GM21737 (cell line): ENCODE measurements around the gene CSRP2.

Experiments
- ATAC-seq: cut with Tn5 transposase; IDR thresholded peaks from one replicate; pipeline ENCODE4 v1.9.1; 2021; ENCODE audit warnings: mild to moderate bottlenecking, moderate library complexity; ENCODE audit not compliant: unreplicated experiment

CSRP2 gene

DNA sequence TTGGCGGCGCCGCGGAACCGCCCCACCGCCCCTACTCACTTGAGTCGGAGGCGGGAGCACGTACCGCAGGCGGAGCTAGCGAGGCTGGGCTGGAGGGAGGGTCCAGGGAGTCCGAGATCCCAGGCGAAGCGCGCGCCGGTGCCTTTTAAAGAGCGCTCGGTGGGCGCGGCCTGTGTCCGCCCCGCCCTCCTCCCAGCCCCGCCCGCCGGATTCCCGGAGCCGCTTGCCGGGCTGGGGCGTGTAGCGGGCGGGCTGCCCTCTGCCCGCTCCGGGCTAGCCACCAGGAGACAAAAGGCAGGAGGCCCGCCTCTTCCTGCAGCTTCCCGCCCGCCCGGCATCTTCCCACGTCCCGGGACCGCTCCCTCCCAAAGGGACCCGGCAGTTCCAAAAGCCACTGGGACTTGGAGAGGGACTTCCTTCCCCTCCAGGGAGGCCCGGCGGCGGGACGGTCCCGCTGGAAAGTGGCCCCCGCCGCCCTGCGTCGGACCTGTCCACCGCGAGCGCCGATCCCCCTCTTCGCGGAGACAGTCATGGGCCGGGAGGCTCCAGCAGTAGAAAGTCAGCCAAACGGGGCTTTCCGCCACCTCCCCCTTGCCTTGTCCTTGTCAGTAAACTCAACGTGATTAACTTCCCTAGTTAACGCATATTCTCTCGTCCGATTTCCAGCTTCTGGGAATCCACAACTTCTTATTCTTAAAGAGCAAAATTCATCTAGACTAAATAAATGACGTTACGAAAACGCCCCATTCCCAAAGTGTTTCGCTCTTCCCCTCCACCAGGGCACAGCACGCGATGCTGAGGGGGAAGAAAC is at the start of gene CSRP2:
CSRP2 (minus strand) TSS at position 121 of the 811 bp plus-strand sequence. CDS start 12,759 bp downstream, outside the sequence.
- peak; percentile 91 for ATAC-seq

DNA sequence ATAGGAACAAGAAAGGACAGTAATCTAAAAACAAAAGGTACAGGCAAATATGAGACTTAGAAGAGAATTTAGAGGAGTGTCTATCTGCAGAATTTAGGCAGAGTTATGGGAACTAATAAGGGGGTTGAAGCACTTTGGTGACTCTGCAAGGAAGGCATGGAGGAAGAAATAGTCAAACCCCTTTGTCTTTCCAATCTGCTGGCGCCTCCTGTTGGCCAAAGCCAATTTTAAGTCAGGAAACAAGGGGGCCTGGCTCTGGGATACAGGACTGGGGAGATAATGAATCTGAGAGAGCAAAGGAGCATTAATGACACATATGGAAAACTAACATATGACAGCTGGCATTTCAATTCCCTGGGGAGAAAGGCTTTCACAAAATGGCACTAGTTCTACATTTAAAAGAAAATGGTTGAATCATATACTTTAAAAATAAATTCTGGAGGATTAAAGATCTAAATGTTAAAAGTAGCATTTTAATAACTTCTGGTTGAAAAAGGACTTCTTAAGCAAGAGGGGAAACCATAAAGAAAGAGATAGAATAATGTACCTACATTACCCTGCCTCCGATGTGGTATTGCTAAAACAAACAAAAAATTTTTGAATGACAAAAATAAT is 48.5 kb upstream of the CSRP2 start:
- no peak for ATAC-seq

DNA sequence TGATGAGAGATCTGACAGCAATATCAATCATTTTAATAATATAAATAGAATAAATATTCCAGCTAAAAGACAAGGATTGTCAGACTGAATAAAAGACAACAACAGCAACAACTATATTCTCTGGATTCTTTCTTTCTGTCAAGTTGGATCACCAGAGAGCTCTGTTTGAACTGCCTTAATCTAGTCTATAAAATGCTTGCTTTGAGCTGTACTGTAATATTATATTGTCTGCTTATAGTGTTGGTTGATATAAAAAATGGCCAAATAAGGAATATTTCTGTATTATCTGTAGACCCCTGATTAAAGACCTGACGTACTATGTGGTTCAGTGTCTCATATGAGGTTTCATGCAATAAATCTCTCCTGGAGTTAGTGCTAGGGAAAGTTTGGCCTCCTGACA is 46.3 kb upstream of the CSRP2 start:
- no peak for ATAC-seq

DNA sequence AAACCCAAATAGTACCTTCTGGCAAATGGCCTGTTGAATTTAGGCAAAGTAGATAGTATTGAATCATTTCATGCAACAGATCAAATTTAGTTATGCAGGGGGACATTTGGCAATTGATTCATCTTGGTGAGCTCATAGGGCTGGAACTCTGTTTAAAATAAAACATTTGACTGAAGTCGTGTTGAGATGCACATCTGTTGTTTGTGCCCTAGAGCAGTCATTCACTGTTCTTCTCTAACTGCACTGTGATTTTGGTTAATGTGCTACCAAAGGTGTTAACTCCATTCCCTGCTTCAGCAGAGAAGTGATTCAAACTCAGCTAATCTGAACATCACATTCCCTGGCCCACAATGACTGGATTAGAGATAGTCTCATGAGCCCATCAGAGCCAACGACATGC is 44.0 kb upstream of the CSRP2 start:
- no peak for ATAC-seq

DNA sequence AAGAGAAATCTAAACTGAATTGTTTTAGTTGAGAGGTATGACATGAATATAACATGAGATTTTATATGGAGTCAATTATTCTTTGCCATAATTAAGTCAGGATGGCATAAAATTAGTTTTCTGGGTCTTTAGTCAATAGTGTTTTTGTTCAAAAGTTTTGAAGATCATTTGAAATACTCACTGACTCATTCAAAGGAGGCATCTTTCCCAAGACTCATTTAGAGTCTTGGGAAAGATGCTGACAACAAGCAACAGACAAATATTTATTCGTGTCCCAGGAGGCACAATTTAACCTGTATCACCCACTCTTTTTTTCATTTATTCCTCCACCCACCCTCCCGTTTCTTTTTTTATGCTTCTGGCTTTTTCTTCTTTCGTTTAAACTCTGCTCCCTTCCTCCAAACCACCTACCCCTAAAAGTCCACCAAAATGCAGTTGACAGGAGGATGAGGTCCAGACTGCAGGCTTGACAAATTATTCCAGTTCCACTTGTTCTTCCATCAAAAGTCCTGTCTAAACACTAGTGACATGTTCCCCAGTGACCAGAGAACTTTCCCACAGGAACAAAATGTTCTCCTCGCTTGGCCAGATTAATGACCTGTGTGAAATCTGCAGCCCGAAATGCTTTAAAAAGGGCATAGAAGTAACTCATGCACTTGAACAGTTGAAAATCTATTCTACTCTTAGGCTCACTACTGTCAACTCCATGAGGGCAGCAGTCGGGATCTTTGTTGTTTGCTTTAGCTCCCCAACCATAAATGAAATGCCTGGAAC is 43.3 kb upstream of the CSRP2 start:
- no peak for ATAC-seq

DNA sequence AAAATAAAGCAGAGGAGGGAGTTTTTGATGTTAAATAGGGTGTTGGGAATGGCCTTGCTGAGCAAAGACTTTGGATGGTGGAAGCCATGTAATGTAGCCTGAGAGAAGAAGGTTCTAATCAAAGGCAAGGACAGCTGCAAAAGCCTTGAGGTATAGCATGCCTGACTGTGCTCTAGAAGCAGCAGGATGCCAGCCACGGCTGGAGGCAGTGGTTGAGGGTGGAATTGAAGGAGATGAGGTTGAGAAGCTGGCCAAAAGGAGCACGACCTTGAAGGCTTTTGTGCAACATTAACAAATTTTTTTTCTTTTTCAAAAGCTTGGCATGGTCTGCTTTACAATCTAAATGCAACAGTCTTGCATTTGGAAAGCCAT is 42.3 kb upstream of the CSRP2 start:
- no peak for ATAC-seq

DNA sequence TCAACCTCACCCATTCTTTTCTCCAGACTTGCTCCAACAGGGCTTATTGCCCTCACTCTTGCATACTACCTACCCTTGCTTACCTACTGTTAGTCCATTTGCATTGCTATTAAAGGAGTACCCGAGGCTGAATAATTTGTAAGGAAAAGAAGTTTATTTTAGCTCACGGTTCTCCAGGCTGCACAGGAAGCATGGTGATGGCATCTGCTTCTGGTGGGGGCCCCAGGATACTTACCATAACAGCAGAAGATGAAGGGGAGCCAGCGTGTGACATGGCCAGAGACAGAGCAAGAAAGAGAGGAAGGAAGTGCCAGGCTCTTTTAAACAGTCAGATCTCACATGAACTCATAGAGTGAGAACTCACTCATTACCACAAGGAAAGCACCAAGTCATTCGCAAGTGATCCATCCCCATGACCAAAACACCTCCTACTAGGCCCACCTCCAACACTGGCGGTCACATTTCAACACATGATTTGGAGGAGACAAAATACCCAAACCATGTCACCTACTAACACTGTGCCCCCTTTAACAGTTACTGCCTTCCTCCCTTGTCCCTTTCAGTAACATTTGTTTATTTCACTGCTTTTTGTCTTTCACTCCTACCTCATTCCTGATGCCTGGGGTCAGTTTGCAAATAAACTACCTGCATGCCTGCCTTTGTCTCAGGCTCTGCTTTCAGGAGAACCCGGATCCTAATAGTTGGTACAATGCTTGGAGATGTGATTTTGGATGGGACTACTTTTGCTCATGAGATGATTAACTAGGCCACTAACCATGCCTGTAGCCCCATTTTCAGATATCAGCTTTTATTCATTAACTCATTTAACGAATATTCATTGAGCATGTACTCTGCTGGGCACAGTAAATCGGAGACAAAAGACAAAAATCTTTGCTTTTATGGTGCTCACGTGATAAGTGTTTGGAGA is 41.6 kb upstream of the CSRP2 start:
- peak; percentile 68 for ATAC-seq

DNA sequence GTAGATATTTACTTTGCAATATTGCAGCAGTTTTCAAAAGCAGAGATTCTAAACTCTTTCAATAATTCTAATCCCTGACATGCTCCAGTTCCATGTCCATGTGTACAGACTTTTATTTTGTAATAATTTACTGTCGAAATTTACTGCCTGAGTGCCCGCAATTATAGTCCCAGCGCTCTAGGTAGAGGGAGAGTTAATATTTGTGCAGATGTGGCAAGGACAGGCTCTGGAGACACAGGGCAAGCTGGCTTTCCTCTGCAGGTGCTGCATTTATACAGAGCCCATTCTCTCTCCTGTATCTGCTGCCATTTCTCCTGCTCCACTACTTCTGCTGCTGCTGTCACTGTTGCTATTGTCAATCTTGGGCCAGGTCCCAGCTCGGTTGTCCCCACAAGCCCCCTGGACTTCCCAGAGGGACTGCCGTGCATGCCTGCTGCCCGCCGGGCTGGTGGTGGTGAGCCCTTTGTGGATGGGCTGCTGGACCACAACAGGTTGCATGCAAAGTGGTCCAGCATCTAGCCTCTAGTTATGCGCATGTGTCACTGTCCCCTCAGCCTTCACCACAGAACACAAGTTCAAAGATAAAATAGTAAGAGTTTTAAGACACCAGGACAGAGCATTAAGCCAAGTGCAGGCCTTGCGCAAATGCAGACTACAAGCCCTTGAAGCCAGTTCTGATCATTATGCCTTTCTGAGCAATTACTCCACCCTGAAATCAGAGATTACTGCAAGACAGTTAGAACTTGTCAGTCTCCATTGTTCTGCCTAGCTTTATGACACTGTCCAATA is 40.8 kb upstream of the CSRP2 start:
- ATAC-seq: peak; percentile 12

DNA sequence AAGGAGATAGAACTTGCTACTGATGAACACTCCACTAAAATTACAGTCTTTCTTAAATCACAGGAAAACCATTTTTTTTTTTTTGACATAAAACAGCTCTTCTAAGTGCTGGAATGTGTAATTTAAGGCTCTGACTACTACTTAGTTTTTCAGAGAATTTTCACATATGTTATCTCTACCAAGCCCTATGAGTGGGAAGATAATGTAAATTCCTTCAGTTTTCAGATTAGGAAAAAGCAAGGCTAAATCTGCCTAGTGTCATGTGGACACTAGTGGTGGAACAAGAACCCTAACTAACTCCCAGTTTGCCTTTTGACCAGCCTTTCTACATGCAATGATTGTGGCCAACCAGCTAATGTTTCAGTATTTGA is 37.3 kb upstream of the CSRP2 start:
- no peak for ATAC-seq

DNA sequence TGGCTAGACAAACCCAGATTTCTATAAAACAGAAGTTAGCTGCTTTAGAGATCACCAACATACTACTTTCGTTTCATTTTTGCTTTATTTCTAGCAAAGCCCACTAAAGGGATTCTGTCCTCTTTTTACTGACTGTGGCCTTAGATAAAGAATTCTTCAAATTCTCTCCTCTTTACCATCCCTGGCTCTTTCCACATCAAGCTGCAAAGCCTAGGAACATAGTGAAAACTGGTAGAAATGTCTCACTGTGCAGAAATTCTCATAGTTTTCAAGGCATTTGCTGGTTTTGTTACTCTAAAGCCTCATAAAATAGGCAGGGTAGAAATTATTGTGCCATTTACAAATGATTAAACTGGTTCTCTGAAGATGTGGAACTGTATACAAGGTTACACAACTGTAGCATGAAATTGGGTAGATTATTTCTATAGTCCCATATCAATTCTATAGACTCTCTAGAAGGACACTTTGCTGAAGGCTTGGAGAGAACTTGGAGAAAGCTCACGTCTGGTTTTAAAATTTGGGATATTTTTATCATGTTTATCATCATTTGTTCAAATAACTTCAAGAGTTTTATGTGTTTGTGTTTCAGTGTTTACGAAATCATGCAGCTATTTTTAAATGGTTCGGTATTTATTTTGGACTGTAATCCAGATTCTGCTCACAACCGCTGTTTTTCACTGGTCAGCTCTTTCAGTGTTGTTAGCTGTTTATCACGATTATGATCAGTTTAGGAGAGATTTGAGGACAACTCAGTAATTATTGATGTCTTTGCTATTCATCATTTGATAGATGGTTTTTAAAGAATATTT is 36.7 kb upstream of the CSRP2 start:
- no peak for ATAC-seq

DNA sequence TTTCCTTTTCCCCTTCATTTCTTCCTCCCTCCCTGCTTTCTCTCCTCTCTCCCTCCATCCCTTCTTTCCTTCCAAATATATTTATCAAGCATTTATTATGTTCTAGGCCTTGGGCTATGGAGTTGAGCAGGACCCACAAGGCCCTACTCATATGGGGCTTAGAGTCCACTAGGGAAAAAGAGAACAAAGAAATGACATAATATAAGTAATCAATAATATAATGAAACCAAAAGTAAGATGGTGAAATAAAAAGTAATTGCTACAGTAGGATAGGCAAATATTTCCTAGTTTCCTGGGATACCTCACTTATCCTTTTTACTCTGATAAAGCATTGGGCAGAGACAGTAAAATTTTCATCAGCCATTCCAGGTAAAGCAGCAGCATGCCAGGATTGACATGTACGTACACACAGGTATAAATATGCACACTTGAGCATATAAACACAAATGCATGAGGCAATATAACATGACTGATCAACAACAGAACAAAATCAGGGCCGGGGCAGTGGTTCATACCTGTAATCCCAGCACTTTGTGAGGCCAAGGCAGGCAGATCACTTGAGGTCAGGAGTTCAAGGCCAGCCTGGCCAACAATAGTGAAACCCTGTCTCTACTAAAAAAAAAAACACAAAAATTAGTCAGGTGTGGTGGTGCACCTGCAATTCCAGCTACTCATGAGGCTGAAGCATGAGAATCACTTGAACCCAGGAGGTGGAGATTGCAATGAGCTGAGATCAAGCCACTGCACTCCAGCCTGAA is 35.5 kb upstream of the CSRP2 start:
- ATAC-seq: no peak

DNA sequence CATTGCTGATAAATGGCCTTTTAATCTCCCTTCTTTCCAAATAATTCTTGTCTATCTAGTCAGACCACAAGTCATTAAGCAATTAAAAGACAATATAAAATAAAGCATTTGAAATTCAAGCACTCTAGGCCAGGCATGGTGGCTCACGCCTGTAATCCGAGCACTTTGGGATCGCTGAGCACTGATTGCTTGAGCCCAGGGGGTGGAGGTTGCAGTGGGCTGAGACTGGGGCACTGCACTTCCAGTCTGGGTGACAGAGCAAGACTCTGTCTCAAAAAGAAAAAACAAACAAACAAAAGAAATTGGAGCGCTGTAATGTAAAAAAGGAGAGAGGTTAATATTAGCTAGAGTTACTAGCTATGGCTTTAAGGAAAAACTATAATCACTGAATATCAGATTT is 30.5 kb upstream of the CSRP2 start:
- no peak for ATAC-seq

DNA sequence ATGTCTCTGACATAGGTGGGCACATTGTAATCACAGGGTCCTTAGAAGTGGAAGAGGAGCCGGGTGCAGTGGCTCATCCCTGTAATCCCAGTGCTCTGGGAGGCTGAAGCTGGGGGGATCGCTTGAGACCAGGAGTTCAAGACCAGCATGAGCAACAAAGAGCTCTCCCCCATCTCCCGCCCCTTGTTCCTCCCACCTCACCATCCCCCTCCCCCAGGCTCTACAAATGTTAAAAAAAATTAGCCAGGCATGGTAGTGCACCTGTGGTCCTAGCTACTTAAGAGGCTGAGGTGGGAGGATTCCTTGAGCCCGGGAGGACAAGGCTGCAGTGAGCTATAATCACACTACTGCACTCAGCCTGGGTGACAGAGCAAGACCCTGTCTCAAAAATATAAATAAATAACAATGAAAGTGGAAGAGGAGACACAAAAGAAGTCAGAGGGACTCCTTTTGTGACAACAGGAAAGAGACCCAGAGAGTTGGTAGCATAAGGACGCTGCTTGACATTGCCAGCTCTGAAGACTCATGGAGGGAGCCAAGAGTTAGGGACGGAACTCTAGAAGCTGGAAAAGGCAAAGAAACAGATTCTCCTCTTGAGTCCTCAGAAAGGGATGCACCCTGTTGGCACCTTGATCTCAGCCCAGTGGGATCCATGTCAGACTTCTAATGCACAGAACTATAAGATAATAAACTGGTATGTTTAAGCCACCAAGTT is 29.6 kb upstream of the CSRP2 start:
- ATAC-seq: no peak

DNA sequence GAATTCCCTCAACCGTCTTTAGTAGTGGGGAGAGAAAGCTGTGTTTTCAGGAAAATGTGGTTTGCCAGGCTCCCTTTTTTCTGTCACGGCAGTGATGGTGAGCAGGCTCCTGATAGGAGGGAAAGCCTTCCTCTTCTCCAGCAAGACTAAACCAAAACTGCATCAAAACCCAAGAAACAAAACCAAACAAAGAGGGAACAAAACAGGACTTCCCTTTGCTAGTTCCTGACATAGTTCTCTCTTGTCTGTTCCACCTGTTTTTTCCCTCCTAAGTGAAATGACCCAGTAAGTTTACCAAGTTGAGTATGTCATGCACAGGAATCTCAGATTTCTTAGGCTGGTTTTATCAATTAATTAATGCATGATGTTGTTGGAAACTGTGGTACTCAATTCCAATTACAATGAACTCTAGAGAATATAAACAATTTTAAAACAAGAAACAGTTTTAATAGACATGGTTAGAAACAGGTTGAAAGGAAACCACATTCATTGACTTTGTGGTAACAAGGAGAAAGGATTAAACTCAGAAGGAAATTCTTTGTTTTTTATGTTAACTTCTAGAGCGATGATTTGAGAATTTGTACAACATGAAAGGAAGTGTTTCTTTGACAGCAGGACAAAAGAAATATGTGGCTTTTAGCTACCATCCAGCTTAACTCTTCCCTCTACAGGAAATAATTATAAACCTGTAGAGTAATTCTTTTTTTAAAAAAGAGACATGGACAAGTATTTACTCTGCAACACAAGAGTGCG is 23.0 kb upstream of the CSRP2 start:
- no peak for ATAC-seq

DNA sequence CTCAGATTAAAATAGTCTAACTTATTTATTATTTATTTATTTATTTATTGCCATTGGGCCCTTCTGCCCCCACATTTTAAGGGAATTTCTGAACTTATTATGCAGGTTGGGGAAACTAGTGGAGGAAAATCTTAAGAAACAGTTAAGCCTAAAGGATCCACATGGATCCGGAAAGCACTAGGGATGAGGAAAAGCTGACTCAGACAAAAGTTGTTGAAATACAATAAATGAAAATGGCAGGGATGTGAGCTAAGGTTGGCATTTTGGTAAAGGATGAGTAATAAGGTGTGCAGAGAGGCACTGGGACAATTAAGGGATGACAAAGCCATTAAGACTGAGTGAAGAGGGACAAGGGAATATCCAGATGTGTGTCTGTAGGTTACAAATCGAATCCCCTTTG is 20.7 kb upstream of the CSRP2 start:
- no peak for ATAC-seq

DNA sequence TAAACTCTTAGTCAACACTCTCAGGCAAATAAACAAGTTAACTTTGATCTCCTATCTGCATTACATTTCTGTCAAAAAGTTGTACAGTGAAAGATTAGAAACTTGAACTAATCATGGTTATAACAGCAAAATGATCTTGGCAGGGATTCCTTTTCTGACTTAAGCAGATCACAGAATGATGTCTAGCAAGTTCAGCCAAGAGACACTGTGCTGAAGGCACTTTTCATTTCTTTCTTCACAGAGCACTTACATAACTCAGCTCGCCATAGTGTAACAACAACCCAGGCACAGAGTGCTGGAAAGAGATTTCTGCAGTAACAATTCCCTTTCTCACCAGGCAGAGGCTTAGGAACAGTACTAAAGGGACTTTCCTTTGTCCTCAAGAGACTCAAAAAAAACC is 19.6 kb upstream of the CSRP2 start:
- no peak for ATAC-seq

DNA sequence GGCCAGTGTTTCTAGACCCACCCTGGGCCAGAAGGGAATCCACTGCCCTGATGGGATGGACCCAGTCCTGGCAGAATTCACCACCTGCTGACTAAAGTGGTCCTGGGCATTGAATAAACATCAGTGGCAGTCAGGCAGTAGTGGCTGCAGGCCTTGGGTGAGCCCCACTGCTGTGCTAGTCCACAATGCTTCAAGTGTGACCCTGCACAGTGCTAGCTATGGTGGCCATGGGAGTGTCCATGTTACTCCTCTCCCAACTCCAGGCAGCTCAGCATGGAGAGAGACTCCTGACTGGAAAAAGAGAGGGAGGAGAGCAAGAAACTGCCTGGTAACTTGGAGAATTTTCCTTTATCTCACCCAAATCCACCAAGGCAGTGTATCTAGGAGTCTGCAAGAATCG is 17.5 kb upstream of the CSRP2 start:
- no peak for ATAC-seq
